HUES48 (cell line): ENCODE data around the gene CEP70.

Experiments used
- H3K27ac ChIP-seq: one replicate; pipeline ENCODE4 v1.7.0; 2013; ENCODE audit warnings: low read depth, low read length, inconsistent platforms
- H3K27me3 ChIP-seq: 2 replicates; pipeline ENCODE4 v1.6.1; 2013; ENCODE audit warnings: mild to moderate bottlenecking, low read length; ENCODE audit not compliant: control insufficient read depth, insufficient read depth
- H3K36me3 ChIP-seq: 2 replicates; pipeline ENCODE4 v1.6.1; 2013; ENCODE audit warnings: low read length; ENCODE audit not compliant: control insufficient read depth, insufficient read depth
- H3K4me1 ChIP-seq: 2 replicates; pipeline ENCODE4 v1.6.1; 2013; ENCODE audit warnings: mild to moderate bottlenecking, low read length; ENCODE audit not compliant: control insufficient read depth, insufficient read depth
- H3K4me3 ChIP-seq: 2 replicates; pipeline ENCODE4 v1.5.1; 2013; ENCODE audit warnings: mild to moderate bottlenecking, low read depth, low read length
- H3K9ac ChIP-seq: 2 replicates; pipeline ENCODE4 v1.6.1; 2013; ENCODE audit warnings: mild to moderate bottlenecking, low read depth, low read length, moderate library complexity
- H3K9me3 ChIP-seq: 2 replicates; pipeline ENCODE4 v1.6.1; 2013; ENCODE audit warnings: low read length; ENCODE audit not compliant: control insufficient read depth, insufficient read depth

CEP70 gene

DNA sequence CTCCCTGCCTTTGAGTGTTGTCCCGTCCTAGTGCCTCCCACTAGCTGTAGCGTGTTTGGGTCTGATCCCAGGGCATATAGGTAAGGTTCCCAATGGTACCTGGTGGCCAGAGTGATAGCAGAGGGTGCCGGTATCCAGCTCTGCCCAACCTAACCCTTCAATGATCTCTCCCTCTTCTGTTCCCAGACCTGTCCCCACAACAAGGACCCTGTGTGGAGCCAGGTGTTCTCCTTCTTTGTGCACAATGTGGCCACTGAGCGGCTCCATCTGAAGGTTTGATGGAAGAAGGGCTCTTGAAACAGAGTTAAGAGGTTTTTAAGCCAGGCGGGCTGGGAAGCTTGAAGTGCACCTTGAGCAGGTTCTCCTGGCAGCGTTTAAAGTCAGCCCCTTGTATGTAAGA lies 124.2 kb downstream of the CEP70 start:
- Histone ChIP-seq H3K4me3 (no peak overlapping the region), H3K9me3 (no peaks in the 10 kb centered on the region), H3K4me1 (no peaks in the 10 kb centered on the region), H3K36me3 (peaks cover 28% of the 10 kb centered on the region; the same call in 1 of the 2 replicates), H3K27me3 (no peaks in the 10 kb centered on the region), H3K9ac (no peak overlapping the region), H3K27ac (no peak overlapping the region)

GRCh38 chr3:138468886-138469285 lies 125.2 kb downstream of the CEP70 start:
- Histone ChIP-seq H3K4me3 (no peak overlapping the region), H3K27ac (no peak overlapping the region), H3K4me1 (no peaks in the 10 kb centered on the region), H3K27me3 (no peaks in the 10 kb centered on the region), H3K9ac (no peak overlapping the region), H3K36me3 (peaks cover 28% of the 10 kb centered on the region; the same call in 1 of the 2 replicates), H3K9me3 (no peaks in the 10 kb centered on the region)

GRCh38 chr3:138468451-138468850 lies 125.6 kb downstream of the CEP70 start:
- Histone ChIP-seq H3K4me3 (no peak overlapping the region), H3K27ac (no peak overlapping the region)

GRCh38 chr3:138467931-138468330 lies 126.1 kb downstream of the CEP70 start:
- H3K4me1 ChIP-seq: no peaks in the 10 kb centered on the region
- H3K4me3 ChIP-seq: no peak overlapping the region
- H3K36me3 ChIP-seq: peaks cover 25% of the 10 kb centered on the region; the same call in 1 of the 2 replicates
- no peaks in the 10 kb centered on the region for H3K9me3 ChIP-seq
- no peak overlapping the region for H3K27ac ChIP-seq
- H3K9ac ChIP-seq: no peak overlapping the region
- no peaks in the 10 kb centered on the region for H3K27me3 ChIP-seq

More at GRCh38 chr3:138468451-138468850, 125.6 kb downstream of the CEP70 start:
- Histone ChIP-seq H3K27me3 (no peaks in the 10 kb centered on the region), H3K36me3 (peaks cover 25% of the 10 kb centered on the region; the same call in 1 of the 2 replicates), H3K9me3 (no peaks in the 10 kb centered on the region), H3K4me1 (no peaks in the 10 kb centered on the region), H3K9ac (no peak overlapping the region)

DNA sequence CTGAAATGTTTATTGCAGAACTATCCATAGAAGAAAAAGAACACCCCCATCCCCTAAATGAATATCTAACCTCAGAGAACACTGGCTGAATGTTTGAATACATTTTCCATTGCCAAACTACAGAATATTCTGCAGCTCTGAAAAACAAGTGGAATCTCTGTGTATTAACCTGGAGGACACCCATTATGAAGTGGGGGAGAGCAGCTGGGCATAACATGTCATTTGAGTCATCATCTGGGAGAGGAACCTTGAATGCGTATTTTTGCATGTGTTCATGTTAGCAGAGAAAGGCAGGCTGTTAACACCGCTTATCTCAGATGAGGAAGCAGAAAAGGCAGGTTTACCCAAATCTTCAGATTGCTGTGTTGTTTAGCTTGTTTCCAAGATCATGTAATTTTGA lies 128.1 kb downstream of the CEP70 start:
- H3K9ac ChIP-seq: no peak overlapping the region
- no peaks in the 10 kb centered on the region for H3K9me3 ChIP-seq
- no peak overlapping the region for H3K27ac ChIP-seq
- no peak overlapping the region for H3K4me3 ChIP-seq
- H3K4me1 ChIP-seq: no peaks in the 10 kb centered on the region
- H3K36me3 ChIP-seq: peaks cover 18% of the 10 kb centered on the region; the same call in 1 of the 2 replicates
- H3K27me3 ChIP-seq: no peaks in the 10 kb centered on the region

DNA sequence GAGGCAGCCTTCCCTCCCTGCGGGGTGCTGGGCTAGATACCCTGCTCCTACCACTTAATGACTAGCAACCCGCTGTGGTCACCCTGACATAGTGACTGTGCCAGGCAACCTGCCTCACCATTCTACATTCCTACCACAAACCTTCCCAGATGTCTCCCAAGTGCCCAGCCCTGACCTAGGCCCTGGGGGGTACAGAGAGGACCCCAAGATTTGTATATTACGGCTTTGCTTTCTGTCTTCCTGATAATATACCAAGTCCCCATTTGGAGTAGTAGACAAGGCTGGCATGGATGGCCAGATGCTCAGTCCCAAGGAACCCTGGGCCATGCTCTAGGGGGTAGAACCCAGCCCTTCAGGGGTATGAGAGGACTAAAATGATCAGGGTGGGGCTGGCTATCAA lies 128.6 kb downstream of the CEP70 start:
- peaks cover 16% of the 10 kb centered on the region; the same call in 1 of the 2 replicates for H3K36me3 ChIP-seq

DNA sequence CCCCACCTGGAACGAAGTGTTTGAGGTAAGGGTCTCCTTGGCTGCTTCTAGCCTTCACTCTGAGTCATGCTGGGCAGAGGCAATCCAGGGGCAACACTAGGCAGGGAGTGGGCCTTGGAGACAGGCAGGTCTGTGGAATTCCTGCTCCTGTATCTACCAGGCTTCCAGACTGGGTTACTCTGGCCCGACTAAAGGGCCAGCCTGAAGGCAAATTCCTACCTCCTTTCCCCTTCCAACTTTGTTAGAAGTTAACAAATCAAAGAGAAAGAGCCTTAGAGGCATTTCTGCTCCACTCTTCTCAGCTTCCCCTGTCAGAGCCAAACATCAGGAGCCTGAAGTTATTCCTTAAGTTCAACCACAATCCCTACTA lies 129.6 kb downstream of the CEP70 start:
- no peaks in the 10 kb centered on the region for H3K27me3 ChIP-seq
- H3K4me3 ChIP-seq: no peak overlapping the region
- H3K27ac ChIP-seq: no peak overlapping the region
- no peaks in the 10 kb centered on the region for H3K9me3 ChIP-seq
- peaks cover 9% of the 10 kb centered on the region; the same call in 1 of the 2 replicates for H3K36me3 ChIP-seq
- no peak overlapping the region for H3K9ac ChIP-seq
- no peaks in the 10 kb centered on the region for H3K4me1 ChIP-seq

More for the DNA sequence above, 128.6 kb downstream of the CEP70 start:
- no peak overlapping the region for H3K9ac ChIP-seq
- no peaks in the 10 kb centered on the region for H3K27me3 ChIP-seq
- no peaks in the 10 kb centered on the region for H3K9me3 ChIP-seq
- H3K4me3 ChIP-seq: no peak overlapping the region
- H3K4me1 ChIP-seq: no peaks in the 10 kb centered on the region
- H3K27ac ChIP-seq: no peak overlapping the region

- no peak overlapping the region for H3K27ac ChIP-seq
- no peak overlapping the region for H3K9ac ChIP-seq
- peaks cover 3% of the 10 kb centered on the region; the same call in 1 of the 2 replicates for H3K36me3 ChIP-seq
- no peaks in the 10 kb centered on the region for H3K9me3 ChIP-seq
- H3K4me3 ChIP-seq: no peak overlapping the region
- H3K27me3 ChIP-seq: no peaks in the 10 kb centered on the region
- no peaks in the 10 kb centered on the region for H3K4me1 ChIP-seq
Measured at GRCh38 chr3:138463724-138464490, 130.2 kb downstream of the CEP70 start.

DNA sequence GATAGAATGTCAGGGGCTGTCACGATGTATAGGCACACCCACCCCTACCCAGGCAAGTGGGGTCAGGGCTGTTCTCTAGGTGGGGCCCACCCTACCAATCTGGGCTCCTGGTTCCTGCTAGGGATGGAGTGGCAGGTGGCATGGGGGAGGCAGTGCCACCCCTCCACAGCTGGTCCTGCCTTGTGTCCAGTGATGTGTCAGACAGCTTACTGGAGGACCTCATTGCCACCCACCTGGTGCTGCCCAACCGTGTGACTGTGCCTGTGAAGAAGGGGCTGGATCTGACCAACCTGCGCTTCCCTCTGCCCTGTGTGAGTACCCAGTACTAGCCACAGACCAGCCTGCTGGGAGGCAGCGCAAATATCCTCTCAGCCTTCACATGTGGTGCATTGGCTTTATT lies 132.2 kb downstream of the CEP70 start:
- Histone ChIP-seq H3K27me3 (no peaks in the 10 kb centered on the region), H3K9me3 (no peaks in the 10 kb centered on the region), H3K4me1 (no peaks in the 10 kb centered on the region), H3K9ac (no peak overlapping the region), H3K4me3 (no peak overlapping the region), H3K36me3 (peaks cover 4% of the 10 kb centered on the region; the same call in 1 of the 2 replicates), H3K27ac (no peak overlapping the region)

- H3K9ac ChIP-seq: no peak overlapping the region
- H3K9me3 ChIP-seq: no peaks in the 10 kb centered on the region
- no peaks in the 10 kb centered on the region for H3K4me1 ChIP-seq
- no peaks in the 10 kb centered on the region for H3K27me3 ChIP-seq
- H3K27ac ChIP-seq: no peak overlapping the region
- H3K4me3 ChIP-seq: no peak overlapping the region
- H3K36me3 ChIP-seq: peaks cover 4% of the 10 kb centered on the region; the same call in 1 of the 2 replicates
Measured at GRCh38 chr3:138461246-138461645, 132.8 kb downstream of the CEP70 start.

- Histone ChIP-seq H3K36me3 (peaks cover 5% of the 10 kb centered on the region; the same call in 1 of the 2 replicates), H3K4me1 (no peaks in the 10 kb centered on the region), H3K4me3 (no peak overlapping the region), H3K9ac (no peak overlapping the region), H3K27ac (no peak overlapping the region), H3K27me3 (no peaks in the 10 kb centered on the region), H3K9me3 (no peaks in the 10 kb centered on the region)
Measured at GRCh38 chr3:138460536-138461205, 133.4 kb downstream of the CEP70 start.
